GM19452 (cell line): ENCODE measurements around the gene PVALB.
"Not testable (repeated sequence)": the region's sequence is repeated elsewhere in the genome, so short reads cannot be mapped to it uniquely, and the experiment has no call there.

Experiments
- ATAC-seq: cut with Tn5 transposase; IDR thresholded peaks from one replicate; pipeline ENCODE4 v1.9.1; 2021; ENCODE audit not compliant: unreplicated experiment

The PVALB gene

DNA sequence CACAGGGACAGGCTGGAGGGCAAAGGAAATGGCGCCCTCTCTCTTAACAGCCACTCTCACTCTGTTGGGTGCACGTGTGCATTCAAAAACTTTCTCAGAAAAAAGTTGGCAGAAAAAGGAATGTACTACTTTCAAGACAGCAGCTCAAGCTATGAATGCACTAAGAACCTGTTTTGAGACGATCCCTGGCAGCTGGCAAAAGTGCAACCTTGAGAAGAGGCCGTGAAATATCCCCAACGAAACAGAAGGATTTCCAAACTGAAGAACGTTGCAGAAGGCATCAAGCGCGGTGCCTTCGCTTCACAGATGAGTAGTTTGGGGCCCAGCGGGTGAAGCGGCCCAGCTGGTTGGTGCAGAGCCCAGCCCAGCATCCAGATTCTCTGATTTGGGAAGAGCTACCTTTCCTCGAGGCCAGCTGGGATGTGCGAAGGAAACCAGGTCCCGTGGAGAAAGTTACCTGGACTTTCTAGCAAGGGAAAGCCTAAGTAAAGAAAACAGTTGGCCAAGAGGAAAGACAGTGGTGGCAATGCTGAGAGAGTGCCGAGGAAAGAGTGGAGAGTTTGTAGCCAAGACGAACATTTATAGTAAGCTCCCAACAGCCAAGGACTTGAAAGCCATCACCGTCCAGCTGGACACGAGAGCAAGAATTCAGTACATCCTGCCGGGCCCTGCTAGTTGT lies 57.2 kb downstream of the PVALB start:
- no peak for ATAC-seq

DNA sequence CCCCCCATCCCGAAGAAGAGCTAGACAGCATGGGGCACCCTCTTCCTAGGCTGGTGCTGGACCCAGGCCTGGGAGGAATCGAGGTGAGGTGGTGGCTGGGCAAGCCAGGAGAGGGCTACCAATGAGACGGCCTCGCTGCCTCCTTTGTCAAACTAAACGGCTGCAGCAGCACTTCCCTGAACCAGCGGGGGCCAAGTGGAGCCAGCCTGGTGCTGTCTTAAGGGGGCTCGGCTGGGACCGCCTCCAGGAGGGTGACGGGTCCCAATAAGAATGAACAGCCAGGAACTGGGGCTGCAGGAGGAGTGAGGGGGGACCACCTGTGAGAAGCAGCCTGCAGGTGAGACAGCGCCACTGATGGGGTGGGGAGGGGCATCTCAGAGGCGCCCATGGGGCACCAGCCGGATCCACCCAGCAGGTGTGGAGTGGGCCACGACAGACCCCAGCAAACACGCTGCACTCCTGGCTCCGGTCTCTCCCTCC lies 58.0 kb downstream of the PVALB start:
- ATAC-seq, result no peak

DNA sequence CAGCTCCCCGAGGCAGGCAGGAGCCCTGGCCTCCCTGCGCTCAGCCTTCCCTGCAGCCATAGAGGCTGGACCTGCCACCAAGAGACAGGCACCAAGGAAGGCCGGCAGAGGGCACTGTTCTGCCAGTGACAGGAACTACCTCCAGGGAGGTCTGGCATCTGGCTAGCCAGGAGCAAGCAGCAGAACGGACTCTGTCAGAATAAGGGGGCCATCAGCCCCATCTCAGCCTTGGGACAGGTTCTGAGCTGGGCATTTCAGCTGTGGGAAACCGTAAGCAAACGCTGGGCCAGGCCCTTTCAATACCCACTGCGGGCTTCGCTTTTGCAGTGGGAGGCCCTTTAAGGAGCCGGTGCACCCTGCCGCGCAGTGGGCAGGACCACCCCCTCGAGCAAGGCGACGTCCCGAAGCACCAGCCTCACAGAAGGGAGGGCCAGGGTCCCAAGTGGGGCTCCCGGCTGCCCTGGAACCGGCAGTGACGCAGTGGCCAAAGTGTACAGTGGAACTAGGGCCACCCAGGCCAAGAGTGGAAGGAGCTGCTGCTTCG lies 59.1 kb downstream of the PVALB start:
- ATAC-seq, result no peak

DNA sequence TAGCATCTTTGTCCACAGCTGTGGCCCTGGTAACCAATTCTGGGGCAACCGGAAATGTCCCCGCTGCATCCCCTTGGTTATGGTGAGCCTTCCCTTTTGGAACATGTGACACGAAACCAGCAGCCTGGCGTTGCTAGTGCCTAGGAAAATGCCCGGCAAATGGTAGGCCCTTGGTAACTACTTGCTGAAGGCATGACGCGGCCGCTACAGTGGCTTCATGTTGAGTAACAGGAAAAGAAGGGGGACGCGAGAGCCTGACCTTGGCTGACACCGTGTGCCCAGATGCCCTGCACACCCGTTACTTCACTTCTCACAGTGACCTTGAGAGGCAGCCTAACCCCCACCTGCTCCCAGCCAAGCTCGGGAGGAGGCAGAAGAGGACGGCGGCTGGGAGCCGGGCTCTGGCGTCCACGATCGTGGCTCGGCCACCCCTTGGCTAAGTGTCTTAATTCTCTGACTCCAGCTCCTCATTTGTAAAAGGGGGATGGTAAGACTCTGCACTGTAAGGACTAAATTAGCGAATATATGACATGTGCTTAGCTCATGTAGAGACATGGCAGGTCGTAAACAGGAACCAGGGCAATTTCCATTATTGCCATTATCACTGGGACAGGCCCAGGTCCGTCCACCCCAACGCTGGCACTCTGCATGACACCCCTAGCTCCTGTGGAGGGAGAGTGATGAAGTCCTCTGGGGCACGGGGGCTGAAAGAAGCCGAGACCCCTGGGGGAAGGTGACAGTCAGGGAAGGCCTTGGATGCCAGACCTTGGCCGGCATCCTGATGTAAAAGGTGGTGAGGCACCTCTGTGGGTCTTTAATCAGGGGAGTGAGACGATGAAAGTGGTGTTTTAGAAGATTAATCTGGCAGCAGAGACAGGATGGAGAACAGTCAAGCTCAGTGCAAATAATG lies 59.8 kb downstream of the PVALB start:
- ATAC-seq, result no peak

DNA sequence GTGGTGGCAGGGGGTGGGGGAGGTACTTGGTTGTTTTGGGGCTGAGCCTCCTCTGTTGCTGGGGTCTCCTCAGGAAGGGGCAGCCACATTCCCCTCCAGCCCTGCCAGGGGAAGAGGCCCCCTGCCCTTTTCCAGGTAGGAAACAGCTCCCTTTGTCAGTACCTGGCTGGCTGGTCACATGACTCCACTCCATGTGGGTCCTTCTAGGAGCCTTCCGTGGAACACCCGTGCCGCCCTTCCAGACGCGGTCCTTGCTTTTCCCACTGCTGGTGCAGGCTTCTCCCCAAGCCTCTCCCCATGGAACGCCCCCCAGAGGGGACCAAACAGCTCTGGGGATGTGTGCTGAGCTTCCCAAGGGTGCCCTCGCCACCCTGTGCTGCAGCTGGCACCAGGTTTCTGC lies 60.8 kb downstream of the PVALB start:
- no peak for ATAC-seq

DNA sequence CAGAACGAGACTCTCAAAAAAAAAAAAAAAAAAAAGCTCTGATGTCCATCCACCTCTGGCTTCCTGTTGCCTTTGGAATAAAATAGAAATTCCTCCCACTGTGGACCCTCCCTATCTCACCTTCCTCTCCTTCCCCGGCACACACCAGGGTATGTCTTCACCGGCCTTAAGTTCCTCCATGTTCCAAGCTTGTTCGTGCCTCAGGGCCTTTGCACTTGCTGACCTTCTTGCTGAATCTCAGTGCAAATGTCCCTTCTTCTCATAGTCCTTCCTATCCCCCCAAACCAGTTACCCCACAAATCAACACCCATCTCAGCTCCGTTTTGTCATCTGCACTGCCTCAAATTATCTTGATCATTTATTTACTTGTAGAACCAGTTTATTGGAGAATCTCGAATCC lies 61.5 kb downstream of the PVALB start:
- no peak for ATAC-seq

DNA sequence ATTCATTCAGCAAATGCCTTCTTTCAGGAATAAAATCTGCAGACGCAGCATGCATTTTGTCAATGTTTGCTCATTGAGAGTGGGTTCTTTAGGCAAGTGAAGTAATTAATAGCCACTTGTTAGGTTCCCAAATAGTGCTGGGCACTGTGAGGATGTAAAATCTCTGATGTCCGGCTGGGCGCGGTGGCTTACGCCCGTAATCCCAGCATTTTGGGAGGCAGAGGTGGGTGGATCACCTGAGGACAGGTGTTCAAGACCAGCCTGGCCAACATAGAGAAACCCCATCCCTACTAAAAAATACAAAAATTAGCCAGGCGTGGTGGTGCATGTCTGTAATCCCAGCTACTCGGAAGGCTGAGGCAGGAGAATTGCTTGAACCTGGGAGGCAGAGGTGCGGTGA lies 62.0 kb downstream of the PVALB start:
- ATAC-seq, result not testable (repeated sequence)

DNA sequence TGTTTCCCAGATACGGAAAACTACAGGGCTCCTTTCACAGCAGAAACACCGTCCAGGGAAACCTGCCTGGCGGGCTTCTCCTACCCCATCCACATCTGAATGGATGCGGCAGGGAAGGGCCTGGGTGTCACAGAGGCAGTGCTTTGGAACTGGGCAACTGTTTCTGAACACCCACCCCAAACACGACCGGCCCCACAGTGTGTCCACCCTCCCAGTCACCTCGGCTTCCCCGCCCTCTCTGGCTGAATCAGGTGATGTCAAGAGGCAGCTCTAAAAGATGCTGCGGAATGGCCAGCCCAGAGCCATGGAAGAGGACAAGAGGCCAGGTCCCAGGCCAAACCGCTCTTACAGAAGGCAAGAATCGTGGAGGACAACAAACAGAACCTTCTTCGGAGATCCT lies 62.9 kb downstream of the PVALB start:
- ATAC-seq, result no peak

DNA sequence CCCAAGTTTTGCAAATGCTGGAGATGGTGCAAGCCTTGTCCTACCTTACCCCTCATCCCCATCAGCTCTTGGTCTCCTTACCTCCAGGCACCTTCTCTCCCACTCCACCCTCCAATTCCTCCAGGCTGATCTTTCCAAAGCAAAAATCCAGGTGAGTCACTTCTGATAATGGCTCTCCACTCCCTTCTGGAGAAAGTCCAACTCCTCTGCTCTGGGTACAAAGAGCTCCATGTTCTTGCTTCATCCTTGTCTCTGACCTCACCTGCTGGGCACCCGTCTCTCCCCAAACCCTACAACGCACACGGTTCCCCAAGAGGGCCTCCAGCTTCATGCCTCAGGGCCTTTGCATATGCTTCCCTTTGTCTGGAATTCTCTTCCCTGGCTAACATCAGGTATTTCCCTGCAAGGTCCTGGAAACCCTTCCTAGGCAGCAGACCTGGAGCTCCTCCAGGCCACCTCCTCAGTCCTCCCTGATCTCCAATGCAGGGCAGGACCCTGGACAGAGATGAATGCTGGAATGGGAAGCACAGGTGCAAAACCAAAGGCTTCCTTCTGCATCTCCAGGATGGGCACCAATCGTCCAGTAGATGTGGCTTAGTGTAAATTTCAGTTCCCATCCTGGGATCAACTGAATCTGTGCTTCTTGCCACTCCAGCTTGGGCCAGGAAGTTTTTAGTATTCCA lies 63.6 kb downstream of the PVALB start:
- no peak for ATAC-seq
